Measurements from ENCODE around the gene DHX8.
"Not testable (repeated sequence)": the region's sequence is repeated elsewhere in the genome, so short reads cannot be mapped to it uniquely, and the experiment has no call there.

Gene DHX8

GRCh38 chr17:43459878-43460277, 23.9 kb upstream of the DHX8 start:
- H3K27ac ChIP-seq (ENCODE audit: low read depth, low read length); H3K36me3 ChIP-seq (ENCODE audit: control insufficient read depth in 5 of 5, insufficient read depth in 5 of 5, low read length in 5 of 5); H3K9ac ChIP-seq (ENCODE audit: low read length in 5 of 5); H3K9me3 ChIP-seq (ENCODE audit: control insufficient read depth in 5 of 5, low read length in 5 of 5); H3K4me3 ChIP-seq (ENCODE audit: low read depth in 1 of 5, low read length in 5 of 5); H3K27me3 ChIP-seq (ENCODE audit: control insufficient read depth in 5 of 5, insufficient read depth in 4 of 5, low read length in 5 of 5): not testable (repeated sequence)
- H3K4me1 ChIP-seq (ENCODE audit: control insufficient read depth in 5 of 5, insufficient read depth in 5 of 5, low read length in 5 of 5): peaks cover 5 to 22% (median 15%) of the 10 kb centered on the region in 5 donors

DNA sequence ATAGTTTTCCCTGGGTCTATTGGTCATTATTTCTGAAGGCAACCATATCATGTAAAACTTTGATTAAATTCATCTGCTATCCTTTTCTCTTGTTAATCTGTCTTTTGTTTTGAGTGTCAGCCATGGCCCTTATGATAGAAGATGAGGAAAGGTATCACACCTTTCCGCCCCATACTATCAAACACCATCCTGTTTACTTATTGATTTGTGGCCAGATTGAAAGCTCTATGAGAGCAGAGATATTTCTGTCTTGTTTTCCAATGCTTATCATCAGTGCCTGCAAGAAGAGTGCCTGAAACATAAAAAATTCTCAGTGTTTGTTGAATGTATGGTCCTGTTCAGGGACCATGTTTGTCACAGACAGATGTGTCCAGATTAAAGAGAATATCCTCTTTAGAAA, 22.6 kb upstream of the DHX8 start:
- H3K36me3 ChIP-seq (ENCODE audit: control insufficient read depth in 5 of 5, insufficient read depth in 5 of 5, low read length in 5 of 5): no peaks in the 10 kb centered on the region

DNA sequence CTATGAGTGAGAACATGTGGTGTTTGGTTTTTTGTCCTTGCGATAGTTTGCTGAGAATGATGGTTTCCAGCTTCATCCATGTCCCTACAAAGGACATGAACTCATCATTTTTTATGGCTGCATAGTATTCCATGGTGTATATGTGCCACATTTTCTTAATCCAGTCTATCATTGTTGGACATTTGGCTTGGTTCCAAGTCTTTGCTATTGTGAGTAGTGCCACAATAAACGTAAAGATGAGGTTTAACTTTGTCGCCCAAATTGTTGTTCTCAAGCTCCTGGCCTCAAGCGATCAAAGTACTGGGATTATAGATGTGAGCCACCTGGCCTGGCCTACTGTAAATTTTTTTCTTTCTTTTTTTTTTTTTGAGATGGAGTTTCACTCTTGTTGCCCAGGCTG, 21.2 kb upstream of the DHX8 start:
- H3K36me3 ChIP-seq (ENCODE audit: control insufficient read depth in 5 of 5, insufficient read depth in 5 of 5, low read length in 5 of 5); H3K9me3 ChIP-seq (ENCODE audit: control insufficient read depth in 5 of 5, low read length in 5 of 5); H3K27me3 ChIP-seq (ENCODE audit: control insufficient read depth in 5 of 5, insufficient read depth in 4 of 5, low read length in 5 of 5); H3K27ac ChIP-seq (ENCODE audit: low read depth, low read length); H3K9ac ChIP-seq (ENCODE audit: low read length in 5 of 5); H3K4me3 ChIP-seq (ENCODE audit: low read depth in 1 of 5, low read length in 5 of 5): not testable (repeated sequence)
- peaks cover 0 to 29% (median 23%) of the 10 kb centered on the region in 5 donors for H3K4me1 ChIP-seq (ENCODE audit: control insufficient read depth in 5 of 5, insufficient read depth in 5 of 5, low read length in 5 of 5)

More for the DNA sequence above, 22.6 kb upstream of the DHX8 start:
- no peaks in the 10 kb centered on the region for H3K9me3 ChIP-seq (ENCODE audit: control insufficient read depth in 5 of 5, low read length in 5 of 5)
- H3K4me1 ChIP-seq (ENCODE audit: control insufficient read depth in 5 of 5, insufficient read depth in 5 of 5, low read length in 5 of 5): peaks cover 5 to 29% (median 24%) of the 10 kb centered on the region in 5 donors
- no peak overlapping the region for H3K9ac ChIP-seq (ENCODE audit: low read length in 5 of 5)
- H3K4me3 ChIP-seq (ENCODE audit: low read depth in 1 of 5, low read length in 5 of 5): no peak overlapping the region
- no peak overlapping the region for H3K27ac ChIP-seq (ENCODE audit: low read depth, low read length)
- H3K27me3 ChIP-seq (ENCODE audit: control insufficient read depth in 5 of 5, insufficient read depth in 4 of 5, low read length in 5 of 5): no peaks in the 10 kb centered on the region

GRCh38 chr17:43463241-43463640, 20.5 kb upstream of the DHX8 start:
- H3K36me3 ChIP-seq (ENCODE audit: control insufficient read depth in 5 of 5, insufficient read depth in 5 of 5, low read length in 5 of 5): no peaks in the 10 kb centered on the region
- H3K4me3 ChIP-seq (ENCODE audit: low read depth in 1 of 5, low read length in 5 of 5): no peak overlapping the region
- H3K9ac ChIP-seq (ENCODE audit: low read length in 5 of 5): no peak overlapping the region
- H3K4me1 ChIP-seq (ENCODE audit: control insufficient read depth in 5 of 5, insufficient read depth in 5 of 5, low read length in 5 of 5): peaks cover 6 to 33% (median 25%) of the 10 kb centered on the region in 5 donors
- H3K27me3 ChIP-seq (ENCODE audit: control insufficient read depth in 5 of 5, insufficient read depth in 4 of 5, low read length in 5 of 5): no peaks in the 10 kb centered on the region
- no peaks in the 10 kb centered on the region for H3K9me3 ChIP-seq (ENCODE audit: control insufficient read depth in 5 of 5, low read length in 5 of 5)
- H3K27ac ChIP-seq (ENCODE audit: low read depth, low read length): no peak overlapping the region

DNA sequence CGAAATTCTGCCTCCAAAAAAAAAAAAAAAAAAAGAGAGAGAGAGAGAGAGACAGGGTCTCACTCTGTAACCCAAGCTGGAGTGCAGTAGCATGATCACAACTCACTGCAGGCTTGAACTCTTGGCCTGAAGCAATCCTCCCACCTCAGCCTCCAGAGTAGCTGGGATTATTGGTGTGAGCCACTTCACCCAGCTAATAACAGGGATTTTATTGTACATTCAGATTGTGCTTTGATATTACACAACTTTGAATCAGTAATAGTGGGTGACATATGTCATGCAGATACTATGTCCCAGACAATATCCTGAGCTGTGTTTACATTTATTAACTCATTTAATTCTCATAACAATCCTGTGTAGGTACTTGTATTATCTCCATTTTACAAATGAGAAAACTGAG, 19.7 kb upstream of the DHX8 start:
- H3K27me3 ChIP-seq (ENCODE audit: control insufficient read depth in 5 of 5, insufficient read depth in 4 of 5, low read length in 5 of 5): no peaks in the 10 kb centered on the region
- H3K4me1 ChIP-seq (ENCODE audit: control insufficient read depth in 5 of 5, insufficient read depth in 5 of 5, low read length in 5 of 5): peaks cover 10 to 39% (median 33%) of the 10 kb centered on the region in 5 donors
- H3K4me3 ChIP-seq (ENCODE audit: low read depth in 1 of 5, low read length in 5 of 5): no peak overlapping the region
- H3K36me3 ChIP-seq (ENCODE audit: control insufficient read depth in 5 of 5, insufficient read depth in 5 of 5, low read length in 5 of 5): no peaks in the 10 kb centered on the region
- H3K9me3 ChIP-seq (ENCODE audit: control insufficient read depth in 5 of 5, low read length in 5 of 5): no peaks in the 10 kb centered on the region
- H3K27ac ChIP-seq (ENCODE audit: low read depth, low read length): no peak overlapping the region
- no peak overlapping the region for H3K9ac ChIP-seq (ENCODE audit: low read length in 5 of 5)

- H3K27me3 ChIP-seq (ENCODE audit: control insufficient read depth in 5 of 5, insufficient read depth in 4 of 5, low read length in 5 of 5): no peaks in the 10 kb centered on the region
- H3K9ac ChIP-seq (ENCODE audit: low read length in 5 of 5): no peak overlapping the region
- H3K36me3 ChIP-seq (ENCODE audit: control insufficient read depth in 5 of 5, insufficient read depth in 5 of 5, low read length in 5 of 5): no peaks in the 10 kb centered on the region
- H3K4me3 ChIP-seq (ENCODE audit: low read depth in 1 of 5, low read length in 5 of 5): no peak overlapping the region
- H3K27ac ChIP-seq (ENCODE audit: low read depth, low read length): no peak overlapping the region
- H3K9me3 ChIP-seq (ENCODE audit: control insufficient read depth in 5 of 5, low read length in 5 of 5): no peaks in the 10 kb centered on the region
- peaks cover 13 to 43% (median 38%) of the 10 kb centered on the region in 5 donors for H3K4me1 ChIP-seq (ENCODE audit: control insufficient read depth in 5 of 5, insufficient read depth in 5 of 5, low read length in 5 of 5)
Observed at GRCh38 chr17:43465049-43465448, 18.7 kb upstream of the DHX8 start.

DNA sequence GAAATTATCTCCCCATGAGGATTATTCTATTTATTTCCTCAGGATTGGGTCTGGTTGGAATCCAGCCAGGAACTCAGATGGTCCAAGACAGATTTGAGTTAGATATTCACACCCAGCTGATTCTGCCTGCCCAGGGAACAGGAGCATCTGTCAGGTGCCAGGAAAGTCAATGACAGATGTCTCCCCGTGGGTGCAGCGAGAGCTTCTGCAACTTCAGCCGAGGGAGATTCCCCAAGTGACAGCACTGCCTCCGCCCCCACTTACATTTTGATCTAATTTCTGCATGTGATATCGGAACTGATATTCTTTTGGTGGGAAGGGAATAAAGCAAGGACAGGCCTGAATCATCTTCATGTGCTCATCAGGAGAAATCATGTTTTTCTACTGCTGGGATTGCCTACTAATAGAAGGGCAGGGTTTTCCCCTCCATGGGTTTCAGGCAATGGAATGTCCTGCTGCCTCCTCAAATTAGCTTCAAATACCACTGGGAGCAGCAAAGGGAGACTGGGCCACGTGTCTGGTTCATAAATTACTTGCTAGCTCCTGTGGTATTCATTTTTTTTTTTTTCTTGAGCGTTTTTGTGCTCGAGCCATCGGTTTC, 15.7 kb upstream of the DHX8 start:
- Histone ChIP-seq H3K4me1 (ENCODE audit: control insufficient read depth in 5 of 5, insufficient read depth in 5 of 5, low read length in 5 of 5) (peaks cover 13 to 43% (median 38%) of the 10 kb centered on the region in 5 donors), H3K9ac (ENCODE audit: low read length in 5 of 5) (peak overlapping the region in 3 of 5 donors; percentile 4 to 44 (median 15)), H3K27ac (ENCODE audit: low read depth, low read length) (peak overlapping the region; percentile 82), H3K36me3 (ENCODE audit: control insufficient read depth in 5 of 5, insufficient read depth in 5 of 5, low read length in 5 of 5) (no peaks in the 10 kb centered on the region), H3K4me3 (ENCODE audit: low read depth in 1 of 5, low read length in 5 of 5) (no peak overlapping the region), H3K9me3 (ENCODE audit: control insufficient read depth in 5 of 5, low read length in 5 of 5) (no peaks in the 10 kb centered on the region), H3K27me3 (ENCODE audit: control insufficient read depth in 5 of 5, insufficient read depth in 4 of 5, low read length in 5 of 5) (no peaks in the 10 kb centered on the region)

DNA sequence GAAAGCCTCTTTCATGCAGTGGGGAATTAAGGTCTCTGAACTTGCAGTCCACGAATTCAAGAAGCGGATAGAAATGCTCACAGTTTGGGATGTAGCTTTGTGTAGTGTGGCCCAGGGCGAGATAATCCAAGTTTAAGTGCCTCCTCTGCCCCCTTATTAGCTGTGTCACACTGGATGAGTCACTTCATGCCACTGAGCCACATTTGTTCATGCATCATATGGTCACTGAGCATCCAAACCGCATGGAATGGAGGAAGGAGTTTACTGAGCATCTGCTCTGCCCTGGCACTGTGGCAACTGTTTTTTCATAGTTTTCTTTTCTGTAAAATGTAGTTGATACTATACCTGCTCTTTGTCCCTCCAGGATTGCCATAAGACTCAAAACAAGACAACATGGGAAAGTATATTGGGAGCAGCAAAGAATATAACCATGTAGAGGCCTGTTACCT, 15.1 kb upstream of the DHX8 start:
- Histone ChIP-seq H3K9ac (ENCODE audit: low read length in 5 of 5) (peak overlapping the region in 1 of 5 donors; percentile 44), H3K36me3 (ENCODE audit: control insufficient read depth in 5 of 5, insufficient read depth in 5 of 5, low read length in 5 of 5) (no peaks in the 10 kb centered on the region), H3K4me1 (ENCODE audit: control insufficient read depth in 5 of 5, insufficient read depth in 5 of 5, low read length in 5 of 5) (peaks cover 13 to 43% (median 38%) of the 10 kb centered on the region in 5 donors), H3K27ac (ENCODE audit: low read depth, low read length) (peak overlapping the region; percentile 82), H3K9me3 (ENCODE audit: control insufficient read depth in 5 of 5, low read length in 5 of 5) (no peaks in the 10 kb centered on the region), H3K27me3 (ENCODE audit: control insufficient read depth in 5 of 5, insufficient read depth in 4 of 5, low read length in 5 of 5) (no peaks in the 10 kb centered on the region), H3K4me3 (ENCODE audit: low read depth in 1 of 5, low read length in 5 of 5) (peak overlapping the region in 1 of 5 donors; percentile 33)

DNA sequence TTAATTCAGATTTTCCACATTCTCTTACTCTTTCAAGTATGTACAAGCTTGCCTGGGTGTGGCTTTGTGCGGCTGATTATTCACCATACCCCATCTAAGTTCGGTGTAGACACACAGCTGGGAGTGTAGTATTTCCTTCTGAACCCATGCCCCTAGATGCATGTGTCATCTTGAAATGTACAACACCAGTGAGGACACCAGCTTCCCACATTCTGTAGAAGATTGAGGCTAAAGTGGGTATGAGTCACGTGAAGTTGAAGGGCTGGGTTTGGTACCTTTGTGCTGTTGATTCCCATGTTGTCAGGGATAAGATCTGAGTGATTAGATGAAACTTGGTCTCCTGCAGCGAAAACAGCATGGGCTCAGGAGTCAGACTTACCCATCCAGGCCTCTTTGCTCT, 14.6 kb upstream of the DHX8 start:
- Histone ChIP-seq H3K27ac (ENCODE audit: low read depth, low read length) (peak overlapping the region; percentile 82), H3K4me1 (ENCODE audit: control insufficient read depth in 5 of 5, insufficient read depth in 5 of 5, low read length in 5 of 5) (peaks cover 13 to 43% (median 38%) of the 10 kb centered on the region in 5 donors), H3K36me3 (ENCODE audit: control insufficient read depth in 5 of 5, insufficient read depth in 5 of 5, low read length in 5 of 5) (no peaks in the 10 kb centered on the region), H3K9ac (ENCODE audit: low read length in 5 of 5) (peak overlapping the region in 1 of 5 donors; percentile 44), H3K9me3 (ENCODE audit: control insufficient read depth in 5 of 5, low read length in 5 of 5) (no peaks in the 10 kb centered on the region), H3K4me3 (ENCODE audit: low read depth in 1 of 5, low read length in 5 of 5) (no peak overlapping the region), H3K27me3 (ENCODE audit: control insufficient read depth in 5 of 5, insufficient read depth in 4 of 5, low read length in 5 of 5) (no peaks in the 10 kb centered on the region)

GRCh38 chr17:43471585-43472160, 12.1 kb upstream of the DHX8 start:
- no peak overlapping the region for H3K4me3 ChIP-seq (ENCODE audit: low read depth in 1 of 5, low read length in 5 of 5)
- H3K27ac ChIP-seq (ENCODE audit: low read depth, low read length): no peak overlapping the region
- H3K9ac ChIP-seq (ENCODE audit: low read length in 5 of 5): no peak overlapping the region
- peaks cover 13 to 27% (median 25%) of the 10 kb centered on the region in 5 donors for H3K4me1 ChIP-seq (ENCODE audit: control insufficient read depth in 5 of 5, insufficient read depth in 5 of 5, low read length in 5 of 5)
- no peaks in the 10 kb centered on the region for H3K36me3 ChIP-seq (ENCODE audit: control insufficient read depth in 5 of 5, insufficient read depth in 5 of 5, low read length in 5 of 5)
- no peaks in the 10 kb centered on the region for H3K9me3 ChIP-seq (ENCODE audit: control insufficient read depth in 5 of 5, low read length in 5 of 5)
- no peaks in the 10 kb centered on the region for H3K27me3 ChIP-seq (ENCODE audit: control insufficient read depth in 5 of 5, insufficient read depth in 4 of 5, low read length in 5 of 5)
